GM23338 (cell line): ENCODE data around the gene PRRG3. TPM values are rescaled to one million over a fixed set of nuclear protein-coding genes. Genes with fewer than 3 reads are reported as not detected.

Experiments
- ATAC-seq: fragments of 200-7000 bp; cut with Tn5 transposase; 3 replicates; pipeline ENCODE4 v1.9.1; 2020
- DNase-seq: peaks from one replicate; pipeline ENCODE4 v3.0.0-alpha.2; 2015; ENCODE audit warnings: low spot score
- H2AFZ ChIP-seq: fragments of 200-600 bp; sonication (generic); 2 replicates; pipeline ENCODE4 v1.8.0; 2016; ENCODE audit warnings: antibody characterized with exemption, mild to moderate bottlenecking, moderate library complexity
- H3F3A ChIP-seq: fragments of 200-600 bp; sonication (generic); replicated peaks from 2 replicates; pipeline ENCODE4 v1.8.0; 2017; ENCODE audit warnings: antibody characterized with exemption, mixed run types, low read depth
- H3K27ac ChIP-seq: fragments of 200-600 bp; sonication (generic); 2 replicates; pipeline ENCODE4 v1.6.1; 2016; ENCODE audit warnings: low read depth
- H3K27me3 ChIP-seq: fragments of 200-600 bp; sonication (generic); 2 replicates; pipeline ENCODE4 v1.8.0; 2016; ENCODE audit warnings: mild to moderate bottlenecking, mixed run types, moderate library complexity; ENCODE audit not compliant: insufficient read depth
- H3K36me3 ChIP-seq: fragments of 200-600 bp; sonication (generic); 2 replicates; pipeline ENCODE4 v1.8.0; 2016; ENCODE audit warnings: mild to moderate bottlenecking; ENCODE audit not compliant: insufficient read depth
- H3K4me1 ChIP-seq: fragments of 200-600 bp; sonication (generic); 2 replicates; pipeline ENCODE4 v1.8.0; 2016; ENCODE audit warnings: mild to moderate bottlenecking, moderate library complexity; ENCODE audit not compliant: insufficient read depth
- H3K4me2 ChIP-seq: fragments of 200-600 bp; sonication (generic); 2 replicates; pipeline ENCODE4 v1.7.1; 2017; ENCODE audit warnings: mixed run types
- H3K4me3 ChIP-seq: fragments of 200-600 bp; sonication (generic); 2 replicates; pipeline ENCODE4 v1.6.1; 2016; ENCODE audit warnings: mixed run types
- H3K79me2 ChIP-seq: fragments of 200-600 bp; sonication (generic); replicated peaks from 2 replicates; pipeline ENCODE4 v1.8.0; 2017; ENCODE audit warnings: mild to moderate bottlenecking; ENCODE audit not compliant: insufficient read depth
- H3K9me2 ChIP-seq: fragments of 200-600 bp; sonication (generic); 2 replicates; pipeline ENCODE4 v1.8.0; 2017; ENCODE audit not compliant: insufficient read depth
- H4K20me1 ChIP-seq: fragments of 200-600 bp; sonication (generic); replicated peaks from 2 replicates; pipeline ENCODE4 v1.8.0; 2017; ENCODE audit warnings: mild to moderate bottlenecking; ENCODE audit not compliant: insufficient read depth
- H3K27ac Mint-ChIP-seq: 2 replicates; pipeline ENCODE4 v1.8.0; 2020; ENCODE audit warnings: inconsistent platforms, mild to moderate bottlenecking, moderate library complexity, mixed read lengths
- H3K27me3 Mint-ChIP-seq: 3 replicates; pipeline ENCODE4 v1.8.0; 2022; ENCODE audit warnings: low read depth, mild to moderate bottlenecking, moderate library complexity, mixed read lengths, inconsistent platforms; ENCODE audit not compliant: insufficient read depth, poor library complexity
- H3K36me3 Mint-ChIP-seq: 3 replicates; pipeline ENCODE4 v1.8.0; 2021; ENCODE audit warnings: low read depth, mild to moderate bottlenecking, inconsistent platforms, moderate library complexity, mixed read lengths
- H3K4me1 Mint-ChIP-seq: 3 replicates; pipeline ENCODE4 v1.8.0; 2020; ENCODE audit warnings: mild to moderate bottlenecking, inconsistent platforms, mixed read lengths
- H3K4me3 Mint-ChIP-seq: 3 replicates; pipeline ENCODE4 v1.8.0; 2021; ENCODE audit warnings: moderate library complexity, mild to moderate bottlenecking, inconsistent platforms, mixed read lengths
- H3K9me3 Mint-ChIP-seq: 3 replicates; pipeline ENCODE4 v1.8.0; 2020; ENCODE audit warnings: moderate library complexity, mild to moderate bottlenecking, inconsistent platforms, mixed read lengths
- CTCF ChIP-seq, 2 experiments: fragments of 200-600 bp in 1 of 2; sonication (generic) in 1 of 2; conservative IDR thresholded peaks; 2 replicates each; pipeline versions ENCODE4 v1.5.1 to v1.6.1; 2016 to 2017; ENCODE audit warnings: antibody characterized with exemption in 2 of 2, low read depth in 2 of 2, mild to moderate bottlenecking in 2 of 2, moderate library complexity in 1 of 2
- ETS1 ChIP-seq: IDR thresholded peaks from 2 replicates; pipeline ENCODE4 v1.6.1; 2016; ENCODE audit warnings: antibody characterized with exemption
- EZH2 ChIP-seq: fragments of 200-600 bp; sonication (generic); IDR thresholded peaks from one replicate; pipeline ENCODE4 v1.8.0; 2017; ENCODE audit warnings: antibody characterized with exemption, mild to moderate bottlenecking, low read depth; ENCODE audit not compliant: unreplicated experiment
- EZH2phosphoT487 ChIP-seq: fragments of 200-600 bp; sonication (generic); IDR thresholded peaks from one replicate; pipeline ENCODE4 v1.8.1; 2018; ENCODE audit warnings: antibody characterized with exemption; ENCODE audit not compliant: unreplicated experiment
- JUNB ChIP-seq: IDR thresholded peaks from one replicate; pipeline ENCODE4 v1.6.1; 2016; ENCODE audit warnings: antibody characterized with exemption; ENCODE audit not compliant: unreplicated experiment
- NANOG ChIP-seq: IDR thresholded peaks from 2 replicates; pipeline ENCODE4 v1.6.1; 2016; ENCODE audit warnings: antibody characterized with exemption, borderline replicate concordance
- ZNF331 ChIP-seq: fragments of 250-450 bp; sonication (Bioruptor Pico); IDR thresholded peaks from 2 replicates; pipeline ENCODE4 v1.5.0; 2020; ENCODE audit warnings: low read depth, mild to moderate bottlenecking, moderate library complexity
- polyA plus RNA-seq: library from polyadenylated mRNA; unstranded; fragments of >200 nt; fragmentation: Nextera tagmentation; extraction: Ambion mirVana; gene quantifications from 2 replicates; pipeline ENCODE4 v1.2.1, GENCODE V29; 2016
- total RNA-seq: library from RNA; depleted of rRNA; stranded (reverse); fragments of >200 nt; shearing (Covaris generic); gene quantifications from 2 replicates; pipeline ENCODE4 v1.2.3, GENCODE V29; 2014

Gene PRRG3
- total and polyA plus RNA-seq, 2 experiments from 2014 or later = 5.0 to 10.6 TPM

- TF ChIP-seq CTCF (conservative IDR thresholded peaks at IDR 0.05; ENCODE audit: low read depth in 2 of 2) (no peak), EZH2phosphoT487 (no peak), ETS1 (no peak), ZNF331 (CRISPR knock-in tag) (no peak)
Observed at GRCh38 chrX:151679798-151680402, 15.4 kb upstream of the PRRG3 start (continued).

- Mint-ChIP-seq H3K27ac (no peak overlapping the region), H3K4me3 (no peak overlapping the region), H3K36me3 (no peaks in the 10 kb centered on the region), H3K4me1 (no peaks in the 10 kb centered on the region), H3K9me3 (no peaks in the 10 kb centered on the region), H3K27me3 (no peaks in the 10 kb centered on the region)
- Histone ChIP-seq H3K36me3 (no peaks in the 10 kb centered on the region), H3K9me2 (no peaks in the 10 kb centered on the region), H4K20me1 (no peaks in the 10 kb centered on the region), H3K4me2 (no peak overlapping the region), H3K4me3 (no peak overlapping the region), H3K4me1 (no peaks in the 10 kb centered on the region), H3F3A (no peaks in the 10 kb centered on the region), H3K27me3 (no peaks in the 10 kb centered on the region), H3K27ac (no peak overlapping the region), H3K79me2 (no peaks in the 10 kb centered on the region), H2AFZ (no peak overlapping the region)
- ATAC-seq (peak; percentile 88), DNase-seq (peak; percentile 75)
- TF ChIP-seq JUNB (no peak), CTCF (conservative IDR thresholded peaks at IDR 0.05; ENCODE audit: low read depth in 2 of 2) (peak; percentile 56 to 80), EZH2 (no peak)
Observed at GRCh38 chrX:151680805-151681204, 14.5 kb upstream of the PRRG3 start.

GRCh38 chrX:151687635-151688034 lies 7.6 kb upstream of the PRRG3 start:
- Histone ChIP-seq H3K27ac (no peak overlapping the region), H4K20me1 (no peaks in the 10 kb centered on the region), H3K36me3 (no peaks in the 10 kb centered on the region), H3K27me3 (no peaks in the 10 kb centered on the region), H3K4me3 (no peak overlapping the region), H3K4me2 (no peak overlapping the region), H3F3A (no peaks in the 10 kb centered on the region), H3K9me2 (no peaks in the 10 kb centered on the region), H3K4me1 (no peaks in the 10 kb centered on the region), H2AFZ (no peak overlapping the region), H3K79me2 (no peaks in the 10 kb centered on the region)
- H3K4me3 Mint-ChIP-seq = no peak overlapping the region
- no peak for TF ChIP-seq EZH2
- no peak for TF ChIP-seq NANOG
- H3K27ac Mint-ChIP-seq = no peak overlapping the region
- H3K36me3 Mint-ChIP-seq = no peaks in the 10 kb centered on the region
- no peaks in the 10 kb centered on the region for H3K27me3 Mint-ChIP-seq
- no peaks in the 10 kb centered on the region; the same call in 2 of the 3 replicates for H3K9me3 Mint-ChIP-seq
- ATAC-seq (no peak), DNase-seq (no peak)
- no peaks in the 10 kb centered on the region for H3K4me1 Mint-ChIP-seq
